HG02588 (cell line): ENCODE data around the gene INPP5J.
A peak's percentile ranks its signal among the peaks of the same experiment; 100 is the strongest.
"Not testable (repeated sequence)": the region's sequence is repeated elsewhere in the genome, so short reads cannot be mapped to it uniquely, and the experiment has no call there.

Experiments
- ATAC-seq: cut with Tn5 transposase; IDR thresholded peaks from one replicate; pipeline ENCODE4 v1.9.1; 2021; ENCODE audit warnings: mild to moderate bottlenecking, moderate library complexity; ENCODE audit not compliant: unreplicated experiment

The INPP5J gene

GRCh38 chr22:31122532-31123291 lies at the start of gene INPP5J:
Gene INPP5J (plus strand): TSS chr22:31122966. CDS start chr22:31123015, 49 bp downstream.
- no peak for ATAC-seq

- ATAC-seq, result not testable (repeated sequence)
Measured at GRCh38 chr22:31073125-31073524, 49.6 kb upstream of the INPP5J start.

- not testable (repeated sequence) for ATAC-seq
Measured at GRCh38 chr22:31073545-31074145, 49.1 kb upstream of the INPP5J start.

GRCh38 chr22:31075961-31076360 lies 46.8 kb upstream of the INPP5J start:
- no peak for ATAC-seq

- ATAC-seq, result no peak
Measured at GRCh38 chr22:31077681-31078080, 45.1 kb upstream of the INPP5J start.

- ATAC-seq, result not testable (repeated sequence)
Measured at GRCh38 chr22:31078389-31078788, 44.4 kb upstream of the INPP5J start.

- no peak for ATAC-seq
Measured at GRCh38 chr22:31079095-31079642, 43.6 kb upstream of the INPP5J start.

GRCh38 chr22:31080164-31080847 lies 42.5 kb upstream of the INPP5J start:
- no peak for ATAC-seq

GRCh38 chr22:31080848-31081649 lies 41.7 kb upstream of the INPP5J start, which contains the start of gene SMTN:
Gene SMTN (plus strand): TSS chr22:31081318. CDS start chr22:31083259, 1,941 bp downstream.
- peak; percentile 57 for ATAC-seq

- ATAC-seq, result no peak
Measured at GRCh38 chr22:31081963-31082605, 40.7 kb upstream of the INPP5J start.

- ATAC-seq, result no peak
Measured at GRCh38 chr22:31082606-31083376, 40.0 kb upstream of the INPP5J start.

- ATAC-seq, result no peak
Measured at GRCh38 chr22:31083377-31083768, 39.4 kb upstream of the INPP5J start.

GRCh38 chr22:31083923-31084810 lies 38.6 kb upstream of the INPP5J start:
- no peak for ATAC-seq

GRCh38 chr22:31084811-31085492 lies 37.8 kb upstream of the INPP5J start:
- ATAC-seq, result peak; percentile 65

- ATAC-seq, result no peak
Measured at GRCh38 chr22:31085493-31085824, 37.3 kb upstream of the INPP5J start.

- ATAC-seq, result no peak
Measured at GRCh38 chr22:31085928-31086327, 36.8 kb upstream of the INPP5J start.

GRCh38 chr22:31086703-31087330 lies 35.9 kb upstream of the INPP5J start:
- no peak for ATAC-seq
